Tibial artery (tissue), 4 donors: ENCODE measurements around the gene RPN2.

Source experiments
- DNase-seq, 2 donors: peaks; one replicate each; pipeline ENCODE4 v3.0.0-alpha.2; 2019
- H3K27ac ChIP-seq, 2 donors: fragments of 200-600 bp; sonication (generic) in 1 of 2; 1 replicate in 1 of 2; 2 replicates in 1 of 2; pipeline ENCODE4 v1.5.1; 2018 to 2019; ENCODE audit warnings: mild to moderate bottlenecking in 1 of 2
- H3K27me3 ChIP-seq, 2 donors: fragments of 200-600 bp; sonication (generic) in 1 of 2; one replicate each; pipeline versions ENCODE4 v1.5.1 to v1.6.0; 2016 to 2019
- H3K36me3 ChIP-seq, 3 donors: fragments of 200-600 bp; sonication (generic) in 2 of 3; one replicate each; pipeline ENCODE4 v1.5.1; 2016 to 2019; ENCODE audit warnings: mild to moderate bottlenecking in 2 of 3
- H3K4me1 ChIP-seq, 4 donors: fragments of 200-600 bp; sonication (generic) in 2 of 4; 1 replicate in 3 of 4; 2 replicates in 1 of 4; pipeline ENCODE4 v1.5.1; 2016 to 2019
- H3K4me3 ChIP-seq, 2 donors: fragments of 200-600 bp; sonication (generic) in 1 of 2; 1 replicate in 1 of 2; 2 replicates in 1 of 2; pipeline ENCODE4 v1.5.1; 2018 to 2019; ENCODE audit warnings: mild to moderate bottlenecking in 2 of 2
- H3K9me3 ChIP-seq, 3 donors: fragments of 200-600 bp; sonication (generic) in 1 of 3; one replicate each; pipeline ENCODE4 v1.5.1; 2016 to 2019
- intact Hi-C: fragments of 100-400 bp; cut with DNase I; formaldehyde crosslinking; loops from one replicate; pipeline ENCODE4 v1.15.0; 2023; ENCODE audit warnings: low total_unique reads
- TF ChIP-seq, protein P1 (sequence below), 2 experiments: fragments of 200-600 bp in 1 of 2; fragments of 450-650 bp in 1 of 2; IDR thresholded peaks; one replicate each; pipeline ENCODE4 v1.5.1; 2017 to 2019; ENCODE audit warnings: antibody characterized with exemption in 2 of 2, mild to moderate bottlenecking in 1 of 2, moderate library complexity in 1 of 2

The RPN2 gene

DNA sequence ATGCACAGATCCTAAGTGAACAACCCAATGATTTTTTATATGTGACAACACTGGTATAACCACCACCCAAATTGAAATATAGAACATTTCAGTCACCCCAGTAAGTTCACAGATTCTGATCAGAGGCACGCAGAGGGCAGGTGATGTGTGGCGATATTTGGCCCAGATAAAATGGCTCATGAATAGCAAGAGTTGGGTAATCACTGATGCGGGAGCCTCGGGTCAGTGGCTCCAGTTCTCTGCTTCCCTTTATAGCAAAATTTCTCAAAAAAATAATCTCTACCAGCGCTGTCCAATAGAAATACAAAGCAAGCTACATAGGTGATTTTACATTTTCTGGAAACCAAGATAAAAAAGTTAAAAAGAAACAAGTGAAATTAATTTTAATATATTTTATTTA is 67.6 kb downstream of the RPN2 start:
- H3K4me3 ChIP-seq: no peak overlapping the region
- peaks cover 0 to 12% (median 10%) of the 10 kb centered on the region in 4 donors for H3K4me1 ChIP-seq
- DNase-seq: no peak
- H3K9me3 ChIP-seq: no peaks in the 10 kb centered on the region
- H3K36me3 ChIP-seq: peaks cover 5 to 18% (median 12%) of the 10 kb centered on the region in 3 donors
- intact Hi-C loops: no loop called here
- no peaks in the 10 kb centered on the region for H3K27me3 ChIP-seq
- H3K27ac ChIP-seq: no peak overlapping the region
- TF ChIP-seq, protein P1, sequence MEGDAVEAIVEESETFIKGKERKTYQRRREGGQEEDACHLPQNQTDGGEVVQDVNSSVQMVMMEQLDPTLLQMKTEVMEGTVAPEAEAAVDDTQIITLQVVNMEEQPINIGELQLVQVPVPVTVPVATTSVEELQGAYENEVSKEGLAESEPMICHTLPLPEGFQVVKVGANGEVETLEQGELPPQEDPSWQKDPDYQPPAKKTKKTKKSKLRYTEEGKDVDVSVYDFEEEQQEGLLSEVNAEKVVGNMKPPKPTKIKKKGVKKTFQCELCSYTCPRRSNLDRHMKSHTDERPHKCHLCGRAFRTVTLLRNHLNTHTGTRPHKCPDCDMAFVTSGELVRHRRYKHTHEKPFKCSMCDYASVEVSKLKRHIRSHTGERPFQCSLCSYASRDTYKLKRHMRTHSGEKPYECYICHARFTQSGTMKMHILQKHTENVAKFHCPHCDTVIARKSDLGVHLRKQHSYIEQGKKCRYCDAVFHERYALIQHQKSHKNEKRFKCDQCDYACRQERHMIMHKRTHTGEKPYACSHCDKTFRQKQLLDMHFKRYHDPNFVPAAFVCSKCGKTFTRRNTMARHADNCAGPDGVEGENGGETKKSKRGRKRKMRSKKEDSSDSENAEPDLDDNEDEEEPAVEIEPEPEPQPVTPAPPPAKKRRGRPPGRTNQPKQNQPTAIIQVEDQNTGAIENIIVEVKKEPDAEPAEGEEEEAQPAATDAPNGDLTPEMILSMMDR (IDR thresholded peaks at IDR 0.05): no peak

DNA sequence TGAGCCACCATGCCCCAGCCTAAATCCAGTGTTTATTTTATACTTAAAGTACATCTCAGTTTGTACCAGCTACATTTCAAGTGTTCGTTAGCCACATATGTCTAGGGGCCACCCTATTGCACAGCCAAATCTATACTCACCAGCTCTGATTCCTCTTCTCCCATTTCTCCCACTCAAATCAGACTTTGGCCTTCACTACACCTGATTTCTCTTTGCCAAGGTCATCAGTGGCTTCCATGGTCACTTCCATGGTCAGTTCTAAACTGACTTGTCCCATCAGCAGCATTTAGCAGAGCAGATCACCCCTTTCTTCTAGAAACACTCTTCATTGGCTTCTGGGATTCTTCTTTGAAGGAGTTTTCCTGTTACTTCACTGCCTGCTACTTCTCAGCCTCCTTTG is 68.4 kb downstream of the RPN2 start:
- Histone ChIP-seq H3K4me1 (peaks cover 0 to 12% (median 10%) of the 10 kb centered on the region in 4 donors), H3K9me3 (no peaks in the 10 kb centered on the region), H3K4me3 (no peak overlapping the region), H3K27ac (no peak overlapping the region), H3K27me3 (no peaks in the 10 kb centered on the region), H3K36me3 (peaks cover 0 to 10% (median 9%) of the 10 kb centered on the region in 3 donors)
- no peak for DNase-seq
- TF ChIP-seq, protein P1 (IDR thresholded peaks at IDR 0.05): no peak
- intact Hi-C loops: no loop called here

DNA sequence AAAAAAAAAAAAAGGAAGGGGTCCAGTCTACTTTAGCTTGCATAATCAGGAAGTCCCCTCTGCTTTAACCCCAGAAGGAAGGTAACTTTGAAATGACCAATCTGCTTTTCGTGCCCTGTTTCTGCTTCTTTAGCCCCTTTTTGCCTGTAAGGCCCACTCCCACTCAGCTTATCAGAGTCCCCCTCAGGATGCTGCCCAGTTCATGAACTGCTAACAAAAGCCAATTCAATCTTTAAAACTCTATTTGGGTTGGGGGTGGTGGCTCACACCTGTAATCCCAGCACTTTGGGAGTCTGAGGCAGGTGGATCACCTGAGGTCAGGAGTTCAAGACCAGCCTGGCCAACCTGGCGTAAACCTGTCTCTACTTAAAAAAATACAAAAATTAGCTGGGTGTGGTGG is 70.2 kb downstream of the RPN2 start:
- H3K4me3 ChIP-seq: no peak overlapping the region
- H3K27me3 ChIP-seq: no peaks in the 10 kb centered on the region
- intact Hi-C loops: no loop called here
- no peaks in the 10 kb centered on the region for H3K36me3 ChIP-seq
- TF ChIP-seq, protein P1 (IDR thresholded peaks at IDR 0.05): no peak
- DNase-seq: no peak
- no peaks in the 10 kb centered on the region for H3K4me1 ChIP-seq
- H3K27ac ChIP-seq: no peak overlapping the region
- peaks cover 0 to 4% (median 0%) of the 10 kb centered on the region in 3 donors for H3K9me3 ChIP-seq

DNA sequence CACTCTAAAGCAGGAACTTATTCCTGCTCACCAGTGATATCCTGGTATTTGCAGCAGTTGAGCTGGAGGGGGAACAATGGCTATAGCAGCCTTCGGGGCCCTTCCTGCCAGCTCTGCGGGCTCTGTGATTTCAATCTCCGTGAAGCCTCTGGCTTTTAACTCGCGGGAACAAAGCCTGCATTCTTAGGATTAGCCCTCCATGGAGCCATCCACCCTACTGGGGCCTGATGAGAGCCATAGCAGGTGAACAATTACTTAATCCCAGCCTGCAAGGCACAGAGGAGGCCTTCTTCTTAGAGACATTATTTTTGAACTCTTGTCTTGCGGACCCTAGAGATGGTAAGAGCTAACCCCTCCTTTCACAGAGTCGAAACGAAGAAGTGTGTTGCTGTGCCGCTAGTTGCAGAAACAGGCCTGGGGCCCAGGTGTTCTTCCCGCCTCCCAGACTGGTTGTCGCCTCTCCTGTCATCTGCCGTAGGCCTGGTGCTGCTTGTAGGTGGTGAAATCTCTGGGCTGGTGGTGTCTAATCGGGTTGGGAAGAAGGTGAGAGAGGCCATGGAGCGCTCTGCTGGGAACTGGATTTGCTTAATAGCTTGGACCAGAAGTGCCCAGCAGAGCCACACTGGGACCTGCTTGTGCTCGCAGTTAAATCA is 72.8 kb downstream of the RPN2 start:
- no peak overlapping the region for H3K4me3 ChIP-seq
- TF ChIP-seq, protein P1 (IDR thresholded peaks at IDR 0.05): no peak
- no peaks in the 10 kb centered on the region for H3K36me3 ChIP-seq
- DNase-seq: no peak
- peaks cover 0 to 10% of the 10 kb centered on the region in 2 donors for H3K27me3 ChIP-seq
- peaks cover 0 to 9% (median 0%) of the 10 kb centered on the region in 3 donors for H3K9me3 ChIP-seq
- no peaks in the 10 kb centered on the region for H3K4me1 ChIP-seq
- intact Hi-C loops: no loop called here
- no peak overlapping the region for H3K27ac ChIP-seq

DNA sequence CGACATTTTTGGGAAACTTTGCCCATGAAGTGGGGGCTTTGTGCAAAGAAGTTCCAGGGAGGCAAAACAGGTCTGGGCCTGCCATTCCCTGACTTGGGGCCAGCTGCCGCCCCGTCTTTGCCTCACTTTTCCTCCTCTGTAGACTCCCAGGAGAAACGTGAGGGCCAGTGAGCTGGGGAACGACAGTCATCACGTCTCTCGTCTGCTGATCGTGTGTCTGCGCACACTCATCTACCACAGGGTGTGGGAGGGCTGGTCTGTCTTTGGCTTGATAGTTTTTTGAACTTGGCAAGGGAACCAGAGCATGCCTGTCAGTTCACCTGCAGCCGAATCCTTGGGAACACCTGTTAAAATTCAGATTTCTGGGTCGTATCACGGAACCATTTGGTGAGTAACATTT is 74.0 kb downstream of the RPN2 start:
- TF ChIP-seq, protein P1 (IDR thresholded peaks at IDR 0.05): no peak

More for the DNA sequence above, 74.0 kb downstream of the RPN2 start:
- peaks cover 0 to 19% of the 10 kb centered on the region in 2 donors for H3K27me3 ChIP-seq
- peaks cover 0 to 9% (median 0%) of the 10 kb centered on the region in 3 donors for H3K9me3 ChIP-seq
- no peaks in the 10 kb centered on the region for H3K4me1 ChIP-seq
- intact Hi-C loops: no loop called here
- no peaks in the 10 kb centered on the region for H3K36me3 ChIP-seq
- H3K4me3 ChIP-seq: no peak overlapping the region
- no peak overlapping the region for H3K27ac ChIP-seq
- no peak for DNase-seq
